Left kidney (tissue), 2 donors: ENCODE data around the gene NDUFV2. TPM values are rescaled to one million over a fixed set of nuclear protein-coding genes. Genes with fewer than 3 reads are reported as not detected.
"Not testable (repeated sequence)": the region's sequence is repeated elsewhere in the genome, so short reads cannot be mapped to it uniquely, and the experiment has no call there.

Experiments
- DNase-seq: peaks from one replicate; pipeline ENCODE4 v3.0.0-alpha.2; 2013
- polyA plus RNA-seq: library from polyadenylated mRNA; unstranded; fragments of 120-200 nt; gene quantifications from one replicate; pipeline ENCODE4 v1.2.1, GENCODE V29; 2013; ENCODE audit not compliant: insufficient read length

The NDUFV2 gene
- polyA plus RNA-seq, 1 donor, result 131 TPM

- no peak for DNase-seq
Measured at GRCh38 chr18:9088252-9088651, 14.2 kb upstream of the NDUFV2 start.

DNA sequence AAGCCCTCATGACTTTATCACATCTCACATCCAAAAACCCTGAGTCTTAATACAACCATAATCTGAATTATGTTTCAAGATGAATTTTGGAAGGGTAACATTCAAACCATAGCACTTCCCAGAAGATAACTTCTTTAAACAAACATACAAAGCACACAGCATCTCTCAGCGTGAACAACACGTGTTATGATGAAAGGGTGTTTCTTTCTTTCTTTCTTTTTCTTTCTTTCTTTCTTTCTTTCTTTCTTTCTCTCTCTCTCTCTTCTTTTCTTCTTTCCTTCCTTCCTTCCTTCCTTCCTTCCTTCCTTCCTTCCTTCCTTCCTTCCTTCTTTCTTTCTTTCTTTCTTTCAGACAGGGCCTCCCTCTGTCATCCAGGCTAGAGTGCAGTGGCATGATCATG is 13.8 kb upstream of the NDUFV2 start:
- not testable (repeated sequence) for DNase-seq

DNA sequence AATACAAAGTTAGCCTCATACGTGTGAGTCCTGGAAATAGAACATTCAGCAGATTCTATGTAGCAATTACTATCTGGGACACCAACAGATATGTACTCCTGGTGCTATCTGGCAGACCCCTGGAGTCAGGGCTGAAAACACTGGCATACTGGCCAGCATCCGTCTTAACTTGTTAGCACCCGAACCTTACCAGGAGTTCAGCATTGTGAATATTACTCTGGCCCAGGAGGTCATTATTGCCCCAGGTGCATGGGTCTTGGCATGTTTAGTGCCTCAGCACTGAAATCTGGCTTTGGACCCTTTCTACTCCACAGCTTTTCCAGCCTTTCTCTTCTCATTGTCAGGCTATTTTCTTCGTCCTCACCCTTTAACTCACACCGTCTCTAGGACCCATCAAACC is 11.9 kb upstream of the NDUFV2 start:
- DNase-seq, result no peak

DNA sequence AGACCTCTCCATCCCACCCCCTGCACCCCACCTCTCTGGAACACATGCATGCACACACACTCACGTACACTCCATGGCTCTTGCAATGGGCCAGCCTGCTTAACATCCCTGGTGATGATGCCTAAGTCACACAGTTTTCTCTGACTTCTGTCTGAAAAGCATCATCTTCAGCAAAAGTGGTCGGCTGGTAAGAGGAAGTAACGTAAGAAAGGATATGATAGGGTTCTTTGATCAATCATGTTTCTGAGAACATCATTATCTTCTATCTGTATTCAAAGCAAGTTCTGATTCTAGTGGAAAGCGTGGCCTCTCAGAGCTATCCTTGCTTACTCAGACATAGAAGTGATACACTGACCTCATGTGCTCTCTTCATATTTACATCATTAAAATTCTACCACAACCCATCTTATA is 11.4 kb upstream of the NDUFV2 start:
- DNase-seq, result no peak

GRCh38 chr18:9092665-9093064 is 9.8 kb upstream of the NDUFV2 start:
- DNase-seq, result no peak

- DNase-seq, result not testable (repeated sequence)
Measured at GRCh38 chr18:9093109-9093508, 9.4 kb upstream of the NDUFV2 start.

DNA sequence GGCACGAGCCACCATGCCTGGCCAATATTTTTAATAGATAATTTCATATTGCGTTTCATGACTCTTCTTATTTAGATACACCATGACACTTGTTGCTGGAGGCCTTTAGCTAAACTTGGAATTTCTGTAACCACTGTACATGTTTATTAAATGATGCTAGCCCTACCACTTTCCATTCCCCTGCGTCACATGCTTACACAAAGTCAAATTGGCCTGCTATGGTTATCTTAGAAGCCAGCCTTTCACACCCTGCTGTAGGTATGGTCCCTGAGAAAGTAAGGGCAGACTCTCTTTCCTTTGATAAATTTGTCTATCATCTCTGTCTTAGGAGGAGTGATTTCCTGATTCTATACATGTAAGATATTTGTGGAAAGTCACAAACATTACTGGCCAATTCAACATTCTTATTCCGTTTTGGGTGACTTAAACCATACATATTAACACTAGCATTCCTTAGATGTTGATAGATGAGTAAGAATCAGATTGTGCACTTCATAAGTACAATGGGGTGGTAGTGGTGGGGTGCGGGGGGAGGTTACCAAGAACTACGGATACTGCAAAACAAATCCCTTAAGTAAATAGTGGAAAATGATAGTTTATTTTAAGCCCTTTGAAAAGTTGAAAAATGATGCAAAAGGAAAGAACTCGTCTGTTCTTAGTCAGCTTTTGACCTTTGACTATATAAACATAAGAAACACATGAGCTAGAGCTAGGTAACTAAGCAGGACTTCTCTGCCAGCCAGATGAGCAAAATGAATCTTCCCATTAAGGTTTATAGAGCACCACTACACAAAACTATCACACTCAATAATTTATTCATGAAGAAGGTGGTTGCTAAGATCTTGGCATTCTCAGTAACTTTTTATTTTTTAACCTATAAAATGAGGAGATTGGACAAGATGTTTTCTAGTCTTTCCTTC is 7.9 kb upstream of the NDUFV2 start:
- DNase-seq, result no peak

DNA sequence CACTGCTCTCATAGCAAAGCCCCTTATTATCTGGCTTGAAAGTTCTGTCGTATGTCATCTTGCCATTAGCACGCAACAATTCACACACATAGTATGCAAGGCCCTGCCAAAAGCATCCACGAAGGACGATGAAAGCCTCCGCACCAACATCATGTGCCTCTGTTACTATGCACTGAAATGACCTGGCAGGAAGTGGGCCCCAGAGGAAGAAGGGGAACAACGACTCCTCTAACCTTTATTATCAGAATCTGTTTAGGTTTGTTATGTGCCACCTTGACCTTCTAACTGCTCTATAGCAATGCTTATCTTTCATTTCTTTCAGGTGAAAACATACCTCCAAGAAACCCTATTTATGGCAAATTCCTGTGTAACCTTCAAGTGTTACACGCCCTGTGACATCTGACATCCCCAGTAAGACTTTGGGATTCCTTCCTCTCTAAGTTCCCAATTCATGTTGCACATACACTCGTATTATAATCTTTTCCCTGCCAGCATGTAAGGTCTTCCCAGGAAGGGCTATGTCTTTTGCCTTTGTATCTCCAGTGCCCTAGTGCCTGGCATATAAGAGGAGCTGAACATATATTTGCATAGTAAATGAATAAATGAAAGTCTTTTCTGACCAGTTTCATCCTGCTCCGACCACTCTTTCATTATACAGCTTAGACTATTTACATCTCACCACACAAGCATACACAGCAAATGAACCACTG is 7.0 kb upstream of the NDUFV2 start:
- no peak for DNase-seq

GRCh38 chr18:9096007-9096371 is 6.5 kb upstream of the NDUFV2 start:
- no peak for DNase-seq

- no peak for DNase-seq
Measured at GRCh38 chr18:9096685-9097084, 5.8 kb upstream of the NDUFV2 start.

GRCh38 chr18:9097349-9097748 is 5.2 kb upstream of the NDUFV2 start:
- DNase-seq, result no peak

- DNase-seq, result no peak
Measured at GRCh38 chr18:9100796-9101195, 1.7 kb upstream of the NDUFV2 start.

- DNase-seq, result peak; percentile 45
Measured at GRCh38 chr18:9101730-9102507, 580 bp upstream of the NDUFV2 start.

- peak; percentile 38 for DNase-seq
Measured at GRCh38 chr18:9103376-9103873, 926 bp downstream of the NDUFV2 start.

- DNase-seq, result no peak
Measured at GRCh38 chr18:9104244-9104901, 1.9 kb downstream of the NDUFV2 start.

- no peak for DNase-seq
Measured at GRCh38 chr18:9105420-9105819, 2.9 kb downstream of the NDUFV2 start.

GRCh38 chr18:9106094-9106493 is 3.6 kb downstream of the NDUFV2 start:
- no peak for DNase-seq

DNA sequence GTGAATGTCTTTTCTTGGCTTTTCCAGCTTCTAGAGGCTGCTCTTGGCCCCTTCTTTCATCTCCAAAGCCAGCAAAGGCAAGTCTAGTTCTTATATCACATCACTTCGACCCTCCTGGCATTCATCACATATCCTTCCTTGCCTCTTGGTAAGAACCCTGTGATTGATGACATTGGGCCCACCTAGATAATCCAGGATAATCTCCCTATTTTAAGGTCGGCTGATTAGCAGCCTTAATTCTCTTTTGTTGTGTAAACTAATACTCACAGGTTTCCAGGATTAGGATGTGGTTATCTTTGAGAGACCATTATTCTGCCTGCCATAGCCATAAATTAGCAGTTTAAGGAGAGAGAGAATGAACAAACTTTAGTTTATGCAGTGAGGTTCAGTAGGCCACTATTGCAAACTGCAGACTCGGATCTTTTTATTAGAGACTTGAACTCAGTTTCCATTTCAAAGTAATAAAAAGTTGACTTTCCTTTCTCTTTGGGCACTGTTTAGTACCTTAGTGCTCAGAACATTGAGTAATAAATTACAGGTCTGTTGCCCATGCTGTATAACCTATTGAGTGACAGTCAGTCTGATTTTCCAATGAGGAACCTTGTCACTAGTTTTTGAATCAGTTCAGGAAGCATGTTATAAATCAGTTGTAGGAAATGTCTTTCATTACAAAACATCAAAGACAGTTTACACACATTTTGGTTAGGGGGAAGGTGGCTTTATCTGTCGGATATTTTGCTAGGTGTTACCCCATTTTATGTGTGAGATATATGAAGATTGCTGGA is 4.5 kb downstream of the NDUFV2 start:
- DNase-seq, result no peak

DNA sequence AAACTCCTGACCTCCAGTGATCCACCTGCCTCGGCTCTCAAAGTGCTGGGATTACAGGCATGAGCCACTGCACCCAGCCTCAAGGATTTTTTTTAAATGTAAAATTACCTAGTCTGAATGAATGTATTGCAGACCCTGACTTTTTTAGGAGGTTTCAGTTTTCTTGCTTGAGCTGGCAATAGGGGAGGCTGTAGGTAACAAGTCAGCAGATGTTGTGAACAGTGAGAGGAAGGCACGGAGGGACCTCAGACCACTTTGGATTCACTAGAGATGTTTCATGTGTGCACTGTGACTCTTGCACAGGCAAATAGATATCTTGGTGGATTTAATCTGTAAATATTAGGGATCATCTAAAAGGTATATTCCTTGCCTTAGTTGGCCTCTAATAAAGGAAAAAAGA is 6.4 kb downstream of the NDUFV2 start:
- no peak for DNase-seq

GRCh38 chr18:9109523-9109922 is 7.0 kb downstream of the NDUFV2 start:
- no peak for DNase-seq
